GM19397 (cell line): ENCODE results near the gene GCGR.

ENCODE experiments used
- ATAC-seq: cut with Tn5 transposase; IDR thresholded peaks from one replicate; pipeline ENCODE4 v1.9.1; 2021; ENCODE audit warnings: mild to moderate bottlenecking, moderate library complexity; ENCODE audit not compliant: unreplicated experiment

The GCGR gene

DNA sequence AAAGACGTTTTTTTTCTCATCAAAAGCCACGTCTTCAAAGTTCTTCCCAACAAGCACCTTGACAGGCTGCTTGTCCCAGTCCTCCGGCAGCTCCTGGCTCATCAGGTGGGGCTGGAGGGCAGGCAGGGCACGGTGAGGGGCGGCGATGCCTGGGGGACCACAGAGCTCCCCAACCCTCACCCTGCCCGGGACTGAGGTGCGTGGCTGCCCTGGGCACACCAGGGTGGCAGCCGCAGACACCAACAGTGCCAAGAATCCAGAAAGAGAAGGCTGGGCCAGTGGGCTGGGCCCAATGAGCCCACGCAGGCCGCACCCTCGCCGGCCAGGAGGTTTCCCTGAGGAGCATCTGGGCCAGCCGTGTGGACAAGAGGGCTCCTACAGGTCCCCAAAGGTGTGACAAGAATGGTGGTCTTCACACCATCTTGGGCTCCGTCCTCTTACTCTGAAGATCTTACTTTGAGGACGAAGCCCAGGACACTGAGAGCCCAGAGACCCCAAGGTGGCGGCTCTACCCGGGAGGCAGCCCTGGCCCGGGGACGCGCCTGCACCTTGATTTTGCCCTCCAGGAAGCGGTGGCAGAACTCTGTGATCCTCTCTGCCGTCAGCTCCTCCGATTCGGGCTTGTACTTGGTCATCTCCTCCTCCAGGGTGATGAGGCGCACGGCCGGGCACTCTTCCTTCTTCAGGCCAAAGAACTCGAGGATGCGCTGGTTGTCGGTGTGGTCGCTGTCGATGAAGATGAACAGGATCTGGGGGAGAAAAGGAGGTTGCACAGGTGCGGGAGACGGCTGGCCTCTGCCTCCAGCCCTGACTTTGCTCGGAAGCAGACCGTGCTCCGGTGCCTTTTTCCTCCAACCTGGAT is 42.2 kb downstream of the GCGR start:
- ATAC-seq = no peak

DNA sequence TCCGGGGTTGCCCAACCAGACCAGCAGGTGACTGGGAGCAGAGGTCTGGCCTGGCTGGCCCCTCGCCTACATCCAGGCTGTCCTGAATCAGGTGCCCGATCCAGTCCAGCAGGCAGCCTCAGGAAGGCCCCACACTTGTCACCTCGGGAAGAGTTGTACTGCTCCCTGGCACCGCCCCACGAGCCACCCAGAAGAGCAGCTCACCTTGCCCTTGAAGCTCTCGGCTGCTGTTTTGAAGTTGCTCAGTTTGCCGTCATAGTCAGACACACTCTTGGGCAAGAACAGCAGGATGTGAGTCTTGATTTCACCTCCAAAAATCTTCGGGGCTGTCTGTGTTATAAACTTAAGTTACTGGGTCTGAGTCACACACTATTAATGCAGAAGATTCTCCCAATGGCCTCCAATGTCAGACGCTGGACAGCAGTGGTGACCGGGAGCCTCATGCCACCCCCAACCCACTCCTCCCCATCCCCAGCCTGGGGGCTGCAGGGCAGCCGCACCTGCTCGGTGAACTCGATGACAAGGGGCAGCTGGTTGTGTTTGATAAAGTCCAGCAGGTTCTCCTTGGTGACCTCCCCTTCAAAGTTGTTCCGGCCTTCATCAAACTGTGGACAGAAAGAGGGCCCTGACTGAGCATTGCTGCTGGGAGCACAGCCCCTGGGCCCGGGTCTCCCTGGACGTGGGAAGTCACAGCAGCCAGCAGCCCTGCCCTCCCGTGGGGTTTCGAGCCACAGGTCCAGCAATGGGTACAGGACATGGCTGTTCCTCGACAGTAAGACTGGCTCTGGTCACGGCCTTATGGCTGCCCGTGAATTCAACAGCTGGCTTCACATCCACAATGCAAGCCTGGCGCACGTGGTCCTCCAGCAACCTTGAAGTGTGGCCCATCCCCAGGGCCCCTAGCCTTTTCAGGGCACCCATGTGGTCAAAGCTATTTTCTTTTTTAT is 43.1 kb downstream of the GCGR start:
- ATAC-seq = no peak

DNA sequence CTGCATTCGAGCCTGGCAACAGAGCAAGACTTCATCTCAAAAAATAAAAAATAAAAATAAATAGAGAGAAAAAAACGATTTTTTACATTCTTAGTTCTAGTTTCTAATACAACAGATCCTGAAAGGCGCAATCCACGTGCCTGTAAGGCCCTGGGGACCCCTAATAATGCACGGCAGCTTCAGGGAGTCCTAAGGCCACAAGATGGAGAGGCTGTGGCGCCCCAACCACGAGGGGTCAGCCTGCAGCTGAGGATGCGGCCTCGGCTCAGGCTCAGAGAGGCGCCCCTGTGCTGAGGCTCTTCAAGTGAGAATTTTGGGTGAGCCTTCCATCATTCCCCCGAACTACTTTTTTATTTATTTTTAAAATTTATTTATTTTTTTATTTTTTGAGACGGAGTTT is 45.5 kb downstream of the GCGR start:
- ATAC-seq = no peak

DNA sequence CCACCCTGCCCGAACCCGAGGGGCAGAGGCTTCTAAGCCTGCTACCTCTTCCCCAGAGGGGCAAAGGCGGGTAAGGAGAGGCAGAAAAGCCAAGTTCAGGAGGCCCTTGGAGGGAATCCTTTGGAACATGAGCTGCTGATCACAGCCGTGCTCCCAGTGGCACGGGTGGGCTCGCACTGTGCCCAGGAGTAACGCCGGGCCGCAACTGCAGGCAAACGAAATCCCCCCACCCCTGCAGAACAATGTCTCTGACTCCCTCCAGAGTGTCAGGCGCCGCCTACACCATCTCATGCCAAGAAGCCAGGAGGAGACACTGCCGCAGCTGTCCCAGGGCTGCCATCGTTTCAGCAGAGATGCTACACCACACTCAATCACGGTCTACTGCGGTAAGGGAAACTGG is 47.5 kb downstream of the GCGR start:
- no peak for ATAC-seq

DNA sequence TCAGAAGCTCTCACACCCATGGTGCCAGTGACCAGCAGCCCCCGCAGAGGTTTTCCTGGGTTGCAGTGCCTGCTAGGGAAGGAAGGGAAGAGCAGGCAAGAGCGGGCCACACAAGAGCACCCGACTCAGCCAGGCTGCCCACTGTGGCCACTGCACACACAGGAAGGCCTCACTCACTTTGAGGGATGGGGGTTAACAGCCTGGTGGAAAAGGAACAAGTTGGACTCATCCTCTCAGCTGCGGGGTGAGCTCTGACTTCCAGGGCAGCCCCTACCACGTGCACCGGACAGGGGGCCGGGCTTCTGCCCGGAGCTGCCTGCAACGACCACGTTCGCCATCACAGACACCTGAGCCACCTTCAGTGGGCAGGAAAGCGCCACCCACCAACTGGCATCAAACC is 48.3 kb downstream of the GCGR start:
- ATAC-seq = no peak

GRCh38 chr17:81854974-81855774 is 51.2 kb downstream of the GCGR start:
- no peak for ATAC-seq

DNA sequence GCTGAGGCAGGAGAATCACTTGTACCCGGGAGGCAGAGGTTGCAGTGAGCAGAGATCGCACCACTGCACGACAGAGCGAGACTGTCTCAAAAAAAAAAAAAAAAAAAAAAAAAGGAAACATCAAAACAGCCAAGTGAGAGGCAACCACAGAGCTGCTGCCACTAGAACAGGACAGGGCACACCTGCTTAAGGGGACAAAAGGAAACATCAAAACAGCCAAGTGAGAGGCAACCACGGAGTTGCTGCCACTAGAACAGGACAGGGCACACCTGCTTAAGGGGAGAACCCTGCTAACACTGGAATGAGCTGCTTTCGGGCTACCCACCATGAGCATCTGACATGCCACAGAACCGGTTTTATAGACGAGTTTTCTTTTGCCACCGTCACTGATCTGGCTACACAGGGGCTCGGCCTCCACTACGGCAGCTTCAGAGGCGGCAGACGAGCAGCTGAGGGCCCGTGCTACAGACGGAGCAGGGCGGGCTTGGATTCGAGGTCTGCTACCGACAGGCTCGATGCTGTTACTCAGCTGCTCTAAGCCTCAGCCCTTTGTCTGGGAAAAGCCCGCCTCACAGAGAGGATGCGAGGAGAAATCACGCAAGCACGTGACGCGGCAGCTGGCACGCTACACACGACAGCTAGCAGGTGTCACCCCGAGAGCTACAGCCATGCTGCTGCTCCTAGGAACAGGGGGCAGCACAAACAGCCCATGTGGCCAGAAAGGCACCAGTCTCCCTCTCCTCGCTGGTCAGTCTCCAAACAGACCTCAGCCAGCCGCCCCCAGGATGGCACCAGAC is 54.4 kb downstream of the GCGR start:
- no peak for ATAC-seq

- ATAC-seq = no peak
These were observed 55.3 kb downstream of the GCGR start for GRCh38 chr17:81858967-81859905.

- peak; percentile 72 for ATAC-seq
These were observed 56.2 kb downstream of the GCGR start, which contains the start of gene P4HB for GRCh38 chr17:81859906-81860755. Gene P4HB, minus strand, starts transcription at chr17:81860535. Its CDS starts 64 bp downstream, at chr17:81860471.

GRCh38 chr17:81860756-81861568 is 57.0 kb downstream of the GCGR start:
- ATAC-seq = peak; percentile 78

GRCh38 chr17:81863123-81863675 is 59.2 kb downstream of the GCGR start:
- ATAC-seq = no peak
